HepG2 (cell line): ENCODE data around the gene MAPK1. TPM values are rescaled to one million over a fixed set of nuclear protein-coding genes. Genes with fewer than 3 reads are reported as not detected.

Source experiments
- HNRNPLL ChIP-seq: fragments of 200-400 bp; formaldehyde crosslinking; IDR thresholded peaks from 2 replicates; pipeline ENCODE4 v1.6.1; 2017; ENCODE audit warnings: mild to moderate bottlenecking, low read depth, low read length; ENCODE audit not compliant: poor library complexity, severe bottlenecking
- HOXA3 ChIP-seq: sonication (generic); formaldehyde crosslinking; IDR thresholded peaks from 2 replicates; pipeline ENCODE4 v1.5.0; 2020; ENCODE audit warnings: missing genetic modification reagents
- KLF16 ChIP-seq, 2 experiments: sonication (generic) in 1 of 2; formaldehyde crosslinking in 1 of 2; IDR thresholded peaks; 2 replicates each; pipeline versions ENCODE4 v1.6.1 to v1.8.0; 2016 to 2023; ENCODE audit warnings: missing genetic modification reagents in 2 of 2, missing compliant biosample characterization in 1 of 2
- MIXL1 ChIP-seq: IDR thresholded peaks from 2 replicates; pipeline ENCODE4 v1.6.1; 2016
- MXI1 ChIP-seq: IDR thresholded peaks from 3 replicates; pipeline ENCODE4 v1.6.1; 2012; ENCODE audit warnings: low read depth, low read length, inconsistent platforms, borderline replicate concordance
- SMAD1 ChIP-seq: sonication (generic); formaldehyde crosslinking; IDR thresholded peaks from 2 replicates; pipeline ENCODE4 v1.4.0; 2020; ENCODE audit warnings: missing genetic modification reagents, low read depth, mild to moderate bottlenecking, borderline replicate concordance
- TAF1 ChIP-seq: sonication (generic); formaldehyde crosslinking; IDR thresholded peaks from 2 replicates; pipeline ENCODE4 v1.4.0; 2020; ENCODE audit warnings: missing genetic modification reagents
- TBX3 ChIP-seq: fragments of 450-650 bp; IDR thresholded peaks from 2 replicates; pipeline ENCODE4 v1.6.1; 2017; ENCODE audit warnings: antibody characterized with exemption, mild to moderate bottlenecking, inconsistent platforms, borderline replicate concordance
- YEATS2 ChIP-seq: sonication (generic); formaldehyde crosslinking; IDR thresholded peaks from 2 replicates; pipeline ENCODE4 v1.4.0; 2020; ENCODE audit warnings: missing genetic modification reagents, borderline replicate concordance
- ZNF496 ChIP-seq: sonication (generic); formaldehyde crosslinking; IDR thresholded peaks from 2 replicates; pipeline ENCODE4 v1.8.1; 2023; ENCODE audit warnings: mild to moderate bottlenecking, moderate library complexity, missing genetic modification reagents; ENCODE audit not compliant: insufficient replicate concordance
- ZNF605 ChIP-seq: sonication (generic); formaldehyde crosslinking; IDR thresholded peaks from 2 replicates; pipeline ENCODE4 v1.8.0; 2022; ENCODE audit warnings: mild to moderate bottlenecking, missing genetic modification reagents
- ZNF614 ChIP-seq: IDR thresholded peaks from 2 replicates; pipeline ENCODE4 v1.6.1; 2018; ENCODE audit warnings: missing biosample characterization, missing genetic modification reagents, inconsistent platforms, borderline replicate concordance
- ZNF619 ChIP-seq: sonication (generic); formaldehyde crosslinking; IDR thresholded peaks from 2 replicates; pipeline ENCODE4 v1.4.0; 2020; ENCODE audit warnings: mild to moderate bottlenecking, missing genetic modification reagents
- ZNF761 ChIP-seq: sonication (generic); formaldehyde crosslinking; conservative IDR thresholded peaks from 2 replicates; pipeline ENCODE4 v1.4.0; 2020; ENCODE audit warnings: mild to moderate bottlenecking, missing genetic modification reagents
- polyA plus RNA-seq, 8 experiments: library from polyadenylated mRNA; depleted of rRNA in 3 of 8; stranded (reverse) in 7 of 8; unstranded in 1 of 8; fragments of >200 nt; fragmentation: Illumina TruSeq in 4 of 8; extraction: Trizol in 4 of 8; gene quantifications; 2 replicates each; pipeline versions ENCODE4 v1.2.1 to v1.2.3, GENCODE V29; 2011 to 2016; ENCODE audit warnings: low read depth in 4 of 8, missing spikeins in 1 of 8, mixed read lengths in 1 of 8; ENCODE audit not compliant: insufficient read depth in 1 of 8
- total RNA-seq, 5 experiments: library from RNA; depleted of rRNA; stranded (reverse); fragments of >200 nt; fragmentation: Illumina TruSeq; extraction: Trizol; gene quantifications; 2 replicates each; pipeline ENCODE4 v1.2.3, GENCODE V29; 2016; ENCODE audit warnings: low read depth in 1 of 5
- TF ChIP-seq, protein P1 (sequence below): sonication (generic); formaldehyde crosslinking; IDR thresholded peaks from 2 replicates; pipeline ENCODE4 v1.4.0; 2020; ENCODE audit warnings: mild to moderate bottlenecking, missing genetic modification reagents
- TF ChIP-seq, protein P2 (sequence below): sonication (generic); formaldehyde crosslinking; IDR thresholded peaks from 2 replicates; pipeline ENCODE4 v1.4.0; 2020; ENCODE audit warnings: missing genetic modification reagents, mild to moderate bottlenecking, borderline replicate concordance

The MAPK1 gene
- total and polyA plus RNA-seq, 2 of the 13 experiments (the other 11 are each of a cell fraction or from before 2014, with no cell fraction given), result 107 to 114 TPM

DNA sequence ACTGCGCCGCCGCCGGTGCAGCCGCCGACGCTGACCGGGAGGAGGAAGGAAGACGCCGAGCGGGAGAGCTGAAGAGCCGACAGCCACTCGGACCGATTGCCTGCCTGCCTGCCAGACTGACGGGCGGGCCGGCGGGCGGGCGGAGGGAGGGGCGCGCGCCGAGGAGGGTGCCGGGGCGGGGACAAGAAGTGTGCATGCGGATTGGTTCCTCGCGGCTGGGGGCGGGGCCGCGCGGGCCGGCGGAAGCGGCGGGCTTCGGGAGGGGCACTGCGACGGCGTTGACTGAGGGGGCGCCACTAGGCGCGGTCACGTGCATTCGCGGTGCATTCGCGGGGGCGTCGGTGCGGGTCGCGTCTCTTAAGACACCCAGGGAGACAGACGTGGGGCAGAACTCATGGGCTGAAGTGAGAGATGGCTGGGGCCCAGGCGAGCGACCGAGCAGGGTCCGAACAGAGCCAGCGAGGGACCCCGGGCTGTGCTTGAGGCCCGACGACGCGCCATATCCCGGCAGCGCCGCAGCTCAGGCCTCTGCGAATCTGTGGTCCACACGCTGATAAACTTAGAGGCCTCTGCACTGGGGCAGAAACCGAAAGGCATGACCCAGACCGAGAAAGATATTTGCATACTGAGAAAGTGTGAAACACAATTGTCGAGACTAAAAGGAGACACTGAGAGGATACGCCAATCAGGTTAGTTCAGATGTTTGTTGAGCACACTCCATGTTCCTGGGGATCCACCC lies at the start of gene MAPK1 (continued):
- TF ChIP-seq ZNF496 (no peak), ZNF605 (CRISPR knock-in tag) (no peak), SMAD1 (0 out of 2 replicates have a peak, but pooled peaks have one; percentile 20), ZNF614 (peak; percentile 65), HNRNPLL (peak; percentile 62), MXI1 (peak; percentile 83; the same call in 1 of the 3 replicates), TBX3 (peak; percentile 39; the same call in 1 of the 2 replicates), MIXL1 (peak; percentile 16; the same call in 1 of the 2 replicates), TAF1 (CRISPR knock-in tag) (peak; percentile 80), KLF16 (CRISPR knock-in tag; IDR thresholded peaks at IDR 0.05) (no peak), ZNF619 (CRISPR knock-in tag) (no peak), HOXA3 (CRISPR knock-in tag) (peak; percentile 89), ZNF761 (CRISPR knock-in tag) (0 out of 2 replicates have a peak, but pooled peaks have one; percentile 28), YEATS2 (CRISPR knock-in tag) (peak; percentile 63; the same call in 1 of the 2 replicates)
- TF ChIP-seq, protein P1, sequence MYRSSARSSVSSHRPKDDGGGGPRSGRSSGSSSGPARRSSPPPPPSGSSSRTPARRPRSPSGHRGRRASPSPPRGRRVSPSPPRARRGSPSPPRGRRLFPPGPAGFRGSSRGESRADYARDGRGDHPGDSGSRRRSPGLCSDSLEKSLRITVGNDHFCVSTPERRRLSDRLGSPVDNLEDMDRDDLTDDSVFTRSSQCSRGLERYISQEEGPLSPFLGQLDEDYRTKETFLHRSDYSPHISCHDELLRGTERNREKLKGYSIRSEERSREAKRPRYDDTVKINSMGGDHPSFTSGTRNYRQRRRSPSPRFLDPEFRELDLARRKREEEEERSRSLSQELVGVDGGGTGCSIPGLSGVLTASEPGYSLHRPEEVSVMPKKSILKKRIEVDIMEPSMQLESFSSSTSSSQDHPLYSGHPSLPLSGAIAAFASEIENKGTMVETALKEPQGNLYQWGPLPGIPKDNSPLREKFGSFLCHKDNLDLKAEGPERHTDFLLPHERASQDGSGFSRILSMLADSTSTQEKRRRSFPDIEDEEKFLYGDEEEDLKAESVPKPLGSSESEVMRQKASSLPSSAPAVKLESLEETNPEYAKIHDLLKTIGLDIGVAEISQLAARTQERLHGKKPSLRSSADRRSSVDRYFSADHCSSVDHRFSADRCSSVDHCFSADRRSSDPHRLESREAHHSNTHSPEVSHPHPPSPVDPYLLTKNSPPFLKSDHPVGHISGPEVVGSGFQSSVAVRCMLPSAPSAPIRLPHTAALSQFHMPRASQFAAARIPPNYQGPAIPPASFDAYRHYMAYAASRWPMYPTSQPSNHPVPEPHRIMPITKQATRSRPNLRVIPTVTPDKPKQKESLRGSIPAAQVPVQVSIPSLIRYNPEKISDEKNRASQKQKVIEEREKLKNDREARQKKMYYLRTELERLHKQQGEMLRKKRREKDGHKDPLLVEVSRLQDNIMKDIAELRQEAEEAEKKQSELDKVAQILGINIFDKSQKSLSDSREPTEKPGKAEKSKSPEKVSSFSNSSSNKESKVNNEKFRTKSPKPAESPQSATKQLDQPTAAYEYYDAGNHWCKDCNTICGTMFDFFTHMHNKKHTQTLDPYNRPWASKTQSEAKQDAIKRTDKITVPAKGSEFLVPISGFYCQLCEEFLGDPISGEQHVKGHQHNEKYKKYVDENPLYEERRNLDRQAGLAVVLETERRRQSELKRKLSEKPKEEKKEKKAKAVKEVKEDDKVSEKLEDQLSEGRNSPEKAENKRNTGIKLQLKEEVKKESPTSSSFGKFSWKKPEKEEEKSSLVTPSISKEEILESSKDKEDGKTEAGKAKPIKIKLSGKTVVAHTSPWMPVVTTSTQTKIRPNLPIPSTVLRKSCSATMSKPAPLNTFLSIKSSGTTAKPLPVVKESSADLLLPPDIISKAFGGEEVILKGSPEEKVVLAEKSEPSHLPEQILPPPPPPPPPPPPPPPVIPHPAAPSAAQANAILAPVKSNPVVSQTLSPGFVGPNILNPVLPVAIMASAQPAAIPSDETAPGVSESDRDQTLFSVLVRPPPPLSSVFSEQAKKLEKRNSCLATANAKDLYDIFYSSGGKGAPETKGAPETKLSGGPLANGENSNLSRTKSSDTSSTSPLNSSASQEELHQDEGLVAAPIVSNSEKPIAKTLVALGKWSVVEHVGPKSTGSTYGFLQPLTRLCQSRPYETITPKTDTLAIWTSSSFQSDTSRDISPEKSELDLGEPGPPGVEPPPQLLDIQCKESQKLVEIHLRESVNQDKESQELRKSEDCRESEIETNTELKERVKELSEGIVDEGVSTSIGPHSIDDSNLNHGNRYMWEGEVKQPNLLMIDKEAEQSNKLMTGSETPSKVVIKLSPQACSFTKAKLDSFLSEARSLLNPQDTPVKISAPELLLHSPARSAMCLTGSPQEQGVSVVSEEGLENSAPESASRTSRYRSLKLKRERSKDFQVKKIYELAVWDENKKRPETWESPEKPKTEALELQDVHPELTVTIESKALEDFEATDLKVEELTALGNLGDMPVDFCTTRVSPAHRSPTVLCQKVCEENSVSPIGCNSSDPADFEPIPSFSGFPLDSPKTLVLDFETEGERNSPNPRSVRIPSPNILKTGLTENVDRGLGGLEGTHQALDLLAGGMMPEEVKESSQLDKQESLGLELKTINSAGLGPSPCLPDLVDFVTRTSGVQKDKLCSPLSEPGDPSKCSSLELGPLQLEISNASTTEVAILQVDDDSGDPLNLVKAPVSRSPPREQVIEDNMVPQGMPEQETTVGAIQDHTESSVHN (CRISPR knock-in tag), result no peak
- TF ChIP-seq, protein P2, sequence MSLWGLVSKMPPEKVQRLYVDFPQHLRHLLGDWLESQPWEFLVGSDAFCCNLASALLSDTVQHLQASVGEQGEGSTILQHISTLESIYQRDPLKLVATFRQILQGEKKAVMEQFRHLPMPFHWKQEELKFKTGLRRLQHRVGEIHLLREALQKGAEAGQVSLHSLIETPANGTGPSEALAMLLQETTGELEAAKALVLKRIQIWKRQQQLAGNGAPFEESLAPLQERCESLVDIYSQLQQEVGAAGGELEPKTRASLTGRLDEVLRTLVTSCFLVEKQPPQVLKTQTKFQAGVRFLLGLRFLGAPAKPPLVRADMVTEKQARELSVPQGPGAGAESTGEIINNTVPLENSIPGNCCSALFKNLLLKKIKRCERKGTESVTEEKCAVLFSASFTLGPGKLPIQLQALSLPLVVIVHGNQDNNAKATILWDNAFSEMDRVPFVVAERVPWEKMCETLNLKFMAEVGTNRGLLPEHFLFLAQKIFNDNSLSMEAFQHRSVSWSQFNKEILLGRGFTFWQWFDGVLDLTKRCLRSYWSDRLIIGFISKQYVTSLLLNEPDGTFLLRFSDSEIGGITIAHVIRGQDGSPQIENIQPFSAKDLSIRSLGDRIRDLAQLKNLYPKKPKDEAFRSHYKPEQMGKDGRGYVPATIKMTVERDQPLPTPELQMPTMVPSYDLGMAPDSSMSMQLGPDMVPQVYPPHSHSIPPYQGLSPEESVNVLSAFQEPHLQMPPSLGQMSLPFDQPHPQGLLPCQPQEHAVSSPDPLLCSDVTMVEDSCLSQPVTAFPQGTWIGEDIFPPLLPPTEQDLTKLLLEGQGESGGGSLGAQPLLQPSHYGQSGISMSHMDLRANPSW (CRISPR knock-in tag), result no peak
